OCI-LY7 (cell line): ENCODE results near the gene ZKSCAN5. TPM values are rescaled to one million over a fixed set of nuclear protein-coding genes. Genes with fewer than 3 reads are reported as not detected.

Experiments used
- BruUV-seq: library from RNA; stranded (reverse); fragments of 400-500 nt; replicated peaks from 2 replicates; lab custom pipeline; 2021; lab: Mats Ljungman, UMichigan
- CTCF ChIA-PET: fragments of 300-600 bp; sonication (Branson Sonifier 250); formaldehyde crosslinking; loops from one replicate; lab custom pipeline; 2022; ENCODE audit warnings: antibody characterized with exemption; ENCODE audit not compliant: unreplicated experiment; lab: Charles Lee
- POLR2A ChIA-PET: fragments of 300-600 bp; sonication (Branson Sonifier 250); formaldehyde crosslinking; loops from one replicate; lab custom pipeline; 2022; ENCODE audit warnings: antibody characterized with exemption; lab: Charles Lee
- DNase-seq: peaks from one replicate; pipeline ENCODE4 v3.0.0-alpha.2; 2015; ENCODE audit warnings: low spot score
- H2AFZ ChIP-seq: fragments of 200-600 bp; sonication (generic), shearing (Covaris generic); 2 replicates; pipeline ENCODE4 v1.6.1; 2014; ENCODE audit warnings: mild to moderate bottlenecking, antibody characterized with exemption, low read length, moderate library complexity
- H3K27ac ChIP-seq: fragments of 200-600 bp; sonication (generic); 2 replicates; pipeline ENCODE4 v1.5.1; 2014; ENCODE audit warnings: mixed run types, low read depth, mild to moderate bottlenecking, moderate library complexity, low read length, inconsistent platforms; ENCODE audit not compliant: poor library complexity, severe bottlenecking
- H3K36me3 ChIP-seq: fragments of 200-600 bp; sonication (generic); 2 replicates; pipeline ENCODE4 v1.6.1; 2014; ENCODE audit warnings: mild to moderate bottlenecking, antibody characterized with exemption, low read length, moderate library complexity, mixed read lengths; ENCODE audit not compliant: insufficient read depth
- H3K4me1 ChIP-seq: fragments of 200-600 bp; sonication (generic); 2 replicates; pipeline ENCODE4 v1.5.1; 2014; ENCODE audit warnings: mild to moderate bottlenecking, low read length; ENCODE audit not compliant: insufficient read depth, poor library complexity, severe bottlenecking
- H3K4me2 ChIP-seq: fragments of 200-600 bp; sonication (generic); 2 replicates; pipeline ENCODE4 v1.6.1; 2014; ENCODE audit warnings: mild to moderate bottlenecking, low read length
- H3K4me3 ChIP-seq: fragments of 200-600 bp; sonication (generic); 2 replicates; pipeline ENCODE4 v1.5.1; 2014; ENCODE audit warnings: mild to moderate bottlenecking, low read depth, low read length; ENCODE audit not compliant: poor library complexity, severe bottlenecking
- H3K79me2 ChIP-seq: fragments of 200-600 bp; sonication (generic); 2 replicates; pipeline ENCODE4 v1.6.1; 2016; ENCODE audit warnings: low read depth, mild to moderate bottlenecking, low read length, moderate library complexity, mixed read lengths; ENCODE audit not compliant: insufficient read depth
- H3K9me2 ChIP-seq: fragments of 200-600 bp; sonication (generic); 2 replicates; pipeline ENCODE4 v1.6.1; 2016; ENCODE audit warnings: mild to moderate bottlenecking, low read length, mixed read lengths; ENCODE audit not compliant: insufficient read depth
- H3K9me3 ChIP-seq: fragments of 200-600 bp; sonication (generic); 2 replicates; pipeline ENCODE4 v1.6.1; 2014; ENCODE audit warnings: mild to moderate bottlenecking, mixed run types, low read length, mixed read lengths
- H4K20me1 ChIP-seq: fragments of 200-600 bp; sonication (generic); 2 replicates; pipeline ENCODE4 v1.6.1; 2014; ENCODE audit warnings: mild to moderate bottlenecking, antibody characterized with exemption, low read length, moderate library complexity, mixed read lengths; ENCODE audit not compliant: insufficient read depth
- EZH2phosphoT487 ChIP-seq: fragments of 200-600 bp; sonication (generic); IDR thresholded peaks from 2 replicates; pipeline ENCODE4 v1.6.1; 2018; ENCODE audit warnings: low read depth, borderline replicate concordance, mild to moderate bottlenecking, mixed run types, antibody characterized with exemption, low read length, moderate library complexity, mixed read lengths
- intact Hi-C: fragments of 100-400 bp; cut with micrococcal nuclease; formaldehyde crosslinking; loops from one replicate; pipeline ENCODE4 v1.10.0; 2022; ENCODE audit not compliant: unreplicated experiment
- total RNA-seq, 2 experiments: library from RNA; depleted of rRNA in 1 of 2; stranded (reverse); fragments of >200 nt in 1 of 2; shearing (Covaris generic) in 1 of 2; gene quantifications; 2 replicates each; pipeline ENCODE4 v1.2.3, GENCODE V29; 2014 to 2022
- TF ChIP-seq, protein P1 (sequence below): fragments of 200-600 bp; sonication (generic); conservative IDR thresholded peaks from 2 replicates; pipeline ENCODE4 v1.5.1; 2014; ENCODE audit warnings: mild to moderate bottlenecking, antibody characterized with exemption, low read length, moderate library complexity, mixed read lengths

The ZKSCAN5 gene
- total RNA-seq, 2 experiments from 2014 or later: 12.2 to 14.5 TPM

DNA sequence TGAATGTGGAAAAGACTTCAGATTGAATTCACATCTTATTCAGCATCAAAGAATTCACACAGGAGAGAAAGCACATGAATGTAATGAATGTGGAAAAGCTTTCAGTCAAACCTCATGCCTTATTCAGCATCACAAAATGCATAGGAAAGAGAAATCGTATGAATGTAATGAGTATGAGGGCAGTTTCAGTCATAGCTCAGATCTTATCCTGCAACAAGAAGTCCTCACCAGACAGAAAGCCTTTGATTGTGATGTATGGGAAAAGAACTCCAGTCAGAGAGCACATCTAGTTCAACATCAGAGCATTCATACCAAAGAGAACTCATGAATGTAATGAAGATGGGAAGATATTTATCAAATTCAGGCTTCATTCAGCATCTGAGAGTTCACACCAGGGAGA, 68.8 kb downstream of the ZKSCAN5 start:
- no peak overlapping the region for H3K27ac ChIP-seq
- ChIA-PET POLR2A (no interaction called here), CTCF (no interaction called here)
- no peaks in the 10 kb centered on the region for H3K79me2 ChIP-seq
- H3K4me3 ChIP-seq: no peak overlapping the region
- no TSS peak for BruUV-seq
- intact Hi-C loops: no loop called here
- H3K4me1 ChIP-seq: no peaks in the 10 kb centered on the region
- H3K9me2 ChIP-seq: no peaks in the 10 kb centered on the region
- no peak for TF ChIP-seq EZH2phosphoT487
- TF ChIP-seq, protein P1, sequence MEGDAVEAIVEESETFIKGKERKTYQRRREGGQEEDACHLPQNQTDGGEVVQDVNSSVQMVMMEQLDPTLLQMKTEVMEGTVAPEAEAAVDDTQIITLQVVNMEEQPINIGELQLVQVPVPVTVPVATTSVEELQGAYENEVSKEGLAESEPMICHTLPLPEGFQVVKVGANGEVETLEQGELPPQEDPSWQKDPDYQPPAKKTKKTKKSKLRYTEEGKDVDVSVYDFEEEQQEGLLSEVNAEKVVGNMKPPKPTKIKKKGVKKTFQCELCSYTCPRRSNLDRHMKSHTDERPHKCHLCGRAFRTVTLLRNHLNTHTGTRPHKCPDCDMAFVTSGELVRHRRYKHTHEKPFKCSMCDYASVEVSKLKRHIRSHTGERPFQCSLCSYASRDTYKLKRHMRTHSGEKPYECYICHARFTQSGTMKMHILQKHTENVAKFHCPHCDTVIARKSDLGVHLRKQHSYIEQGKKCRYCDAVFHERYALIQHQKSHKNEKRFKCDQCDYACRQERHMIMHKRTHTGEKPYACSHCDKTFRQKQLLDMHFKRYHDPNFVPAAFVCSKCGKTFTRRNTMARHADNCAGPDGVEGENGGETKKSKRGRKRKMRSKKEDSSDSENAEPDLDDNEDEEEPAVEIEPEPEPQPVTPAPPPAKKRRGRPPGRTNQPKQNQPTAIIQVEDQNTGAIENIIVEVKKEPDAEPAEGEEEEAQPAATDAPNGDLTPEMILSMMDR: no peak
- no peak for DNase-seq
- no peak overlapping the region for H3K4me2 ChIP-seq
- no peaks in the 10 kb centered on the region for H3K9me3 ChIP-seq
- H3K36me3 ChIP-seq: peaks cover 58% of the 10 kb centered on the region
- no peak overlapping the region for H2AFZ ChIP-seq
- no peaks in the 10 kb centered on the region for H4K20me1 ChIP-seq

DNA sequence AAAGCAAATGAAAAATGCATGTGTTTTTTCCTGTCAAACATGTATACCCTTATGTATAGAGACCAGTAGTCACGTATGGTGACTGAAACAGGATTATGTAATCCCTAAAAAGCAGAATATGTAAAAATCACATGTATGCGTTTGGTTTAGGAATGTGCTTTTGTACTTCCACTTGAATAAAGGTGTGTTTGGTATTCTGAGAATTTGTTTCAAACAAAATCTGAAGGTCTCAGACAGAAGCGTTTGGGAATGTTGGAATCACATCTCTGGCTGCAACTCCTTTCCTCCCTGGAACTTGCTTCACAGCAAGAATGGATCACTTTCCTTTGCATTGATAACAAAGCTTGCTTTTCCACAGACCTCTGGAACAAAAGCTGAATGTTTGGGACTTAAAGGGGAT, 71.8 kb downstream of the ZKSCAN5 start:
- CTCF ChIA-PET: no interaction called here
- Histone ChIP-seq H3K9me2 (no peaks in the 10 kb centered on the region), H3K4me2 (no peak overlapping the region), H3K4me1 (no peaks in the 10 kb centered on the region), H3K9me3 (no peaks in the 10 kb centered on the region), H3K36me3 (peaks cover 36% of the 10 kb centered on the region), H4K20me1 (no peaks in the 10 kb centered on the region), H3K27ac (no peak overlapping the region), H2AFZ (no peak overlapping the region), H3K79me2 (no peaks in the 10 kb centered on the region), H3K4me3 (no peak overlapping the region)
- intact Hi-C loops: no loop called here
- POLR2A ChIA-PET: no interaction called here
- no TSS peak for BruUV-seq
- DNase-seq: no peak
- TF ChIP-seq, protein P1: no peak
- TF ChIP-seq EZH2phosphoT487: no peak

GRCh38 chr7:99579281-99579955, 75.0 kb downstream of the ZKSCAN5 start:
- intact Hi-C loops: no loop called here
- POLR2A ChIA-PET: no interaction called here

More at GRCh38 chr7:99579281-99579955, 75.0 kb downstream of the ZKSCAN5 start:
- Histone ChIP-seq H3K9me3 (no peaks in the 10 kb centered on the region), H3K4me3 (no peak overlapping the region), H3K36me3 (peaks cover 7% of the 10 kb centered on the region; the same call in 1 of the 2 replicates), H3K4me2 (peak overlapping the region; percentile 46; the same call in 1 of the 2 replicates), H4K20me1 (no peaks in the 10 kb centered on the region), H3K9me2 (no peaks in the 10 kb centered on the region), H2AFZ (no peak overlapping the region), H3K79me2 (no peaks in the 10 kb centered on the region), H3K4me1 (no peaks in the 10 kb centered on the region), H3K27ac (no peak overlapping the region)
- no TSS peak for BruUV-seq
- TF ChIP-seq, protein P1: no peak
- TF ChIP-seq EZH2phosphoT487: no peak
- DNase-seq: no peak
- CTCF ChIA-PET: no interaction called here
